GM12878 (cell line): ENCODE data around the gene LMCD1.

Experiments
- NRF1 ChIP-seq: conservative IDR thresholded peaks from 2 replicates; pipeline ENCODE4 v1.6.1; 2011; ENCODE audit warnings: mild to moderate bottlenecking, low read depth, low read length, improper control_type of control experiment
- RCOR1 ChIP-seq: conservative IDR thresholded peaks from 2 replicates; pipeline ENCODE4 v1.6.1; 2012; ENCODE audit warnings: low read depth, low read length, improper control_type of control experiment
- YBX1 ChIP-seq: fragments of 450-650 bp; IDR thresholded peaks from 2 replicates; pipeline ENCODE4 v1.6.1; 2016; ENCODE audit warnings: antibody characterized with exemption
- ZZZ3 ChIP-seq: IDR thresholded peaks from 2 replicates; pipeline ENCODE4 v1.6.1; 2011; ENCODE audit warnings: low read depth; ENCODE audit not compliant: control insufficient read depth, insufficient read length
- TF ChIP-seq, protein P1 (sequence below), 3 experiments: IDR thresholded peaks in 2 of 3; conservative IDR thresholded peaks in 1 of 3; 2 replicates each; pipeline ENCODE4 v1.5.1; 2011; ENCODE audit warnings: low read depth in 3 of 3, low read length in 3 of 3, mild to moderate bottlenecking in 3 of 3, control low read depth in 2 of 3, moderate library complexity in 2 of 3, inconsistent platforms in 1 of 3, mixed read lengths in 1 of 3; ENCODE audit not compliant: control insufficient read depth in 2 of 3, insufficient read depth in 1 of 3; ENCODE audit errors: extremely low read depth in 1 of 3
- TF ChIP-seq, protein P2 (sequence below): fragments of 450-650 bp; IDR thresholded peaks from 2 replicates; pipeline ENCODE4 v1.6.1; 2016; ENCODE audit warnings: mild to moderate bottlenecking
- TF ChIP-seq, protein P3 (sequence below): fragments of 450-650 bp; IDR thresholded peaks from 2 replicates; pipeline ENCODE4 v1.6.1; 2017; ENCODE audit warnings: mild to moderate bottlenecking, low read depth, inconsistent platforms; ENCODE audit not compliant: poor library complexity, severe bottlenecking

DNA sequence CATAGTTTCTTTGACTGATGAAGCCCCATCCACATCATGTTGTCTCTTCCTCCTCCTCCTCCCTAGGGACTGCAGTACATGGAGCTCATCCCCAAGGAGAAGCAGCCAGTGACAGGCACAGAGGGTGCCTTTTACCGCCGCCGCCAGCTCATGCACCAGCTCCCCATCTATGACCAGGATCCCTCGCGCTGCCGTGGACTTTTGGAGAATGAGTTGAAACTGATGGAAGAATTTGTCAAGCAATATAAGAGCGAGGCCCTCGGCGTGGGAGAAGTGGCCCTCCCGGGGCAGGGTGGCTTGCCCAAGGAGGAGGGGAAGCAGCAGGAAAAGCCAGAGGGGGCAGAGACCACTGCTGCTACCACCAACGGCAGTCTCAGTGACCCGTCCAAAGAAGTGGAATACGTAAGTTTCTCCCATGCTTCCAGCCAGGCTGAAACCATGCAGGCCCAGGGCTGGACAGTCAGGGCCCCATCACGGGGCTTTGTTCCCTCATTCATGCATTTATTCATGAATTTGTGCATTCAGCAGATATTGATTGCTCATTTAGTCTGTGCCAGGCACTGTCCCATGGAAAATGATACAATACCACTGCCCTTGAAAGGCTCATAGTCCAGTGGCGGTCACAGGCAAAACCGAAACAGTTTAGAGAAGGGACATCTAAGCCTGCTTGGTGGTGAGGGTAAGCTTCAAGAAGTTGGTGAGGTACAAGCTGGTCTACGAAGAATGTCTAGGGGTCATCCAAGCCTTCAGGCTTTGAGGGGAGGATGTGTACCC lies 47.1 kb downstream of the LMCD1 start:
- TF ChIP-seq, protein P1, sequence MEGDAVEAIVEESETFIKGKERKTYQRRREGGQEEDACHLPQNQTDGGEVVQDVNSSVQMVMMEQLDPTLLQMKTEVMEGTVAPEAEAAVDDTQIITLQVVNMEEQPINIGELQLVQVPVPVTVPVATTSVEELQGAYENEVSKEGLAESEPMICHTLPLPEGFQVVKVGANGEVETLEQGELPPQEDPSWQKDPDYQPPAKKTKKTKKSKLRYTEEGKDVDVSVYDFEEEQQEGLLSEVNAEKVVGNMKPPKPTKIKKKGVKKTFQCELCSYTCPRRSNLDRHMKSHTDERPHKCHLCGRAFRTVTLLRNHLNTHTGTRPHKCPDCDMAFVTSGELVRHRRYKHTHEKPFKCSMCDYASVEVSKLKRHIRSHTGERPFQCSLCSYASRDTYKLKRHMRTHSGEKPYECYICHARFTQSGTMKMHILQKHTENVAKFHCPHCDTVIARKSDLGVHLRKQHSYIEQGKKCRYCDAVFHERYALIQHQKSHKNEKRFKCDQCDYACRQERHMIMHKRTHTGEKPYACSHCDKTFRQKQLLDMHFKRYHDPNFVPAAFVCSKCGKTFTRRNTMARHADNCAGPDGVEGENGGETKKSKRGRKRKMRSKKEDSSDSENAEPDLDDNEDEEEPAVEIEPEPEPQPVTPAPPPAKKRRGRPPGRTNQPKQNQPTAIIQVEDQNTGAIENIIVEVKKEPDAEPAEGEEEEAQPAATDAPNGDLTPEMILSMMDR (IDR thresholded peaks at IDR 0.05 in 2 of 3, conservative IDR thresholded peaks at IDR 0.05 in 1 of 3; ENCODE audit: control insufficient read depth in 2 of 3, extremely low read depth in 1 of 3, insufficient read depth in 1 of 3, low read depth in 3 of 3, low read length in 3 of 3): no peak
- TF ChIP-seq ZZZ3 (no peak), YBX1 (no peak), NRF1 (no peak), RCOR1 (no peak)
- TF ChIP-seq, protein P2, sequence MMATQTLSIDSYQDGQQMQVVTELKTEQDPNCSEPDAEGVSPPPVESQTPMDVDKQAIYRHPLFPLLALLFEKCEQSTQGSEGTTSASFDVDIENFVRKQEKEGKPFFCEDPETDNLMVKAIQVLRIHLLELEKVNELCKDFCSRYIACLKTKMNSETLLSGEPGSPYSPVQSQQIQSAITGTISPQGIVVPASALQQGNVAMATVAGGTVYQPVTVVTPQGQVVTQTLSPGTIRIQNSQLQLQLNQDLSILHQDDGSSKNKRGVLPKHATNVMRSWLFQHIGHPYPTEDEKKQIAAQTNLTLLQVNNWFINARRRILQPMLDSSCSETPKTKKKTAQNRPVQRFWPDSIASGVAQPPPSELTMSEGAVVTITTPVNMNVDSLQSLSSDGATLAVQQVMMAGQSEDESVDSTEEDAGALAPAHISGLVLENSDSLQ: no peak
- TF ChIP-seq, protein P3, sequence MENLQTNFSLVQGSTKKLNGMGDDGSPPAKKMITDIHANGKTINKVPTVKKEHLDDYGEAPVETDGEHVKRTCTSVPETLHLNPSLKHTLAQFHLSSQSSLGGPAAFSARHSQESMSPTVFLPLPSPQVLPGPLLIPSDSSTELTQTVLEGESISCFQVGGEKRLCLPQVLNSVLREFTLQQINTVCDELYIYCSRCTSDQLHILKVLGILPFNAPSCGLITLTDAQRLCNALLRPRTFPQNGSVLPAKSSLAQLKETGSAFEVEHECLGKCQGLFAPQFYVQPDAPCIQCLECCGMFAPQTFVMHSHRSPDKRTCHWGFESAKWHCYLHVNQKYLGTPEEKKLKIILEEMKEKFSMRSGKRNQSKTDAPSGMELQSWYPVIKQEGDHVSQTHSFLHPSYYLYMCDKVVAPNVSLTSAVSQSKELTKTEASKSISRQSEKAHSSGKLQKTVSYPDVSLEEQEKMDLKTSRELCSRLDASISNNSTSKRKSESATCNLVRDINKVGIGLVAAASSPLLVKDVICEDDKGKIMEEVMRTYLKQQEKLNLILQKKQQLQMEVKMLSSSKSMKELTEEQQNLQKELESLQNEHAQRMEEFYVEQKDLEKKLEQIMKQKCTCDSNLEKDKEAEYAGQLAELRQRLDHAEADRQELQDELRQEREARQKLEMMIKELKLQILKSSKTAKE: no peak
